Panc1 (cell line): ENCODE data around the gene CFAP77.

Experiments
- CTCF ChIP-seq: fragments of 450-650 bp; IDR thresholded peaks from 2 replicates; pipeline ENCODE4 v1.5.1; 2017; ENCODE audit warnings: mild to moderate bottlenecking
- POLR2AphosphoS5 ChIP-seq: IDR thresholded peaks from 2 replicates; pipeline ENCODE4 v1.6.1; 2012; ENCODE audit warnings: mild to moderate bottlenecking, low read depth, low read length, moderate library complexity
- REST ChIP-seq, 2 experiments: IDR thresholded peaks; 2 replicates each; pipeline ENCODE4 v1.6.1; 2011 to 2012; ENCODE audit warnings: low read depth in 2 of 2, control low read depth in 1 of 2, low read length in 1 of 2, mild to moderate bottlenecking in 1 of 2, moderate library complexity in 1 of 2; ENCODE audit not compliant: insufficient read depth in 1 of 2
- SIN3A ChIP-seq: IDR thresholded peaks from 2 replicates; pipeline ENCODE4 v1.6.1; 2012; ENCODE audit warnings: low read depth, mild to moderate bottlenecking, low read length, moderate library complexity, borderline replicate concordance; ENCODE audit not compliant: insufficient read depth
- TCF7L2 ChIP-seq: IDR thresholded peaks from 2 replicates; pipeline ENCODE4 v1.6.1; 2011; ENCODE audit warnings: mild to moderate bottlenecking, low read depth, low read length, inconsistent platforms

DNA sequence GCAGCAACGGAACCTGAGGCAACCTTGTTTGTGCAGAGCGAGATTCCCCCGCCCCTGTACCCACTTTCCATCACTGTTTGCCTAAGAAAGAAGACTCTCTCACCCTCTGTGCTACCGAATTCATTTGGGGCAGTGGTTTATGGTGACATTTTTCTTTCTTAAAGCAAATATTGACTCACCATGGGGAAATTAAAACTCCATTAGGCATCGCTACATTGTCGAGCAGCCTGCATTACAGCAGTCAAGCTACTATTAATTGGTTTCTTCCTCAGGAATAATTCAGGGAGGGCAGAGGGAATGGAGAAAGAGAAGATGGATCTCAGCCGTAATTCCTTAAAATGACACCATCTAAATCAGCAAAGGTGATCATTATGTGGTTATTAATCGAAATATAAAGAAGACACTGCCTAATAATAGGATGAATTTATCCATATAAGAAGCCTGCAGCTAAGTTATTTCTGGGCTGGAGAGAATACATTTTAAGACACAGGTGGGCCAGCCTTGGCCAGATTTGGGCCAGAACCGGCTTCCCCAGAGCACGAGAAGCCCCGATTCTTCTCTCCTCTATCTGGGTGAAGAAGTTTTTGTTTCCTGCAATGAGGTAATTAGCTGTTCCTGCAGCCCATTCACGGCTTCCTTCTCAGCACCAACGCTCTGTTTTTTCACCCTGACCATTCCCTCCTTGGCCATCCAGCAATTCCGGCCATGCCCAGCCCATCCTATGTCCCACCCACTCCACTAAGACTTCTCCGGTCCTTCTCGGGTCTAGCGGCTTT is 16.8 kb downstream of the CFAP77 start:
- TF ChIP-seq CTCF (no peak), TCF7L2 (no peak), SIN3A (no peak), POLR2AphosphoS5 (no peak), REST (IDR thresholded peaks at IDR 0.05; ENCODE audit: insufficient read depth in 1 of 2, low read depth in 2 of 2, low read length in 1 of 2) (no peak)
